ENCODE data around the gene DAP. TPM values are rescaled to one million over a fixed set of nuclear protein-coding genes. Genes with fewer than 3 reads are reported as not detected.

The DAP gene
- polyA plus RNA-seq, 1 donor (not counting 4 experiments of a cell fraction or from before 2014, with no cell fraction given), result 30.4 TPM

GRCh38 chr5:10635867-10636350 is 125.1 kb downstream of the DAP start:
- TF ChIP-seq CTCF (optimal IDR thresholded peaks at IDR 0.05 in 1 of 3, IDR thresholded peaks at IDR 0.05 in 1 of 3, conservative IDR thresholded peaks at IDR 0.05 in 1 of 3; ENCODE audit: extremely low read depth in 1 of 3, insufficient read depth in 2 of 3, low read length in 3 of 3) (no peak), EZH2 (IDR thresholded peaks at IDR 0.05; ENCODE audit: low read length) (no peak)
- H3K36me3 ChIP-seq (ENCODE audit: control insufficient read depth in 2 of 2, extremely low read depth in 1 of 2, insufficient read depth in 2 of 2, low read length in 2 of 2), result no peaks in the 10 kb centered on the region
- no peak overlapping the region for H3K4me3 ChIP-seq (ENCODE audit: control insufficient read depth in 2 of 3, extremely low read depth in 1 of 3, insufficient read depth in 2 of 3, low read depth in 1 of 3, low read length in 3 of 3)
- H3K9ac ChIP-seq (ENCODE audit: control insufficient read depth, extremely low read depth, insufficient read depth, low read length), result no peak overlapping the region
- H3K27me3 ChIP-seq (ENCODE audit: control insufficient read depth, extremely low read depth, insufficient read depth, low read length), result no peaks in the 10 kb centered on the region
- H4K20me1 ChIP-seq (ENCODE audit: control insufficient read depth, extremely low read depth, insufficient read depth, low read length), result no peaks in the 10 kb centered on the region
- H3K9me3 ChIP-seq (ENCODE audit: control insufficient read depth, low read depth, low read length), result no peaks in the 10 kb centered on the region
- dilution Hi-C loops (cut with MboI; ENCODE audit: extremely low pct_ligation_motif_present, low sequenced_read_pairs), result no loop called here
- no peaks in the 10 kb centered on the region for H3K9me1 ChIP-seq (ENCODE audit: control insufficient read depth, extremely low read depth, insufficient read depth, low read length)
- DNase-seq (ENCODE audit: low read depth, low spot score) (no peak), FAIRE-seq (no peak)
- no peak overlapping the region for H3K4me2 ChIP-seq (ENCODE audit: control insufficient read depth, extremely low read depth, insufficient read depth, low read depth, low read length)
- peaks cover 9% of the 10 kb centered on the region for H3K4me1 ChIP-seq (ENCODE audit: control insufficient read depth, extremely low read depth, insufficient read depth, low read length)
- peaks cover 3% of the 10 kb centered on the region for H3K79me2 ChIP-seq (ENCODE audit: control insufficient read depth, insufficient read depth, low read length)
- H2AFZ ChIP-seq (ENCODE audit: control insufficient read depth, low read length), result no peak overlapping the region
- peak overlapping the region; percentile 3 for H3K27ac ChIP-seq (ENCODE audit: control insufficient read depth, insufficient read depth, low read length)

GRCh38 chr5:10635257-10635866 is 125.7 kb downstream of the DAP start:
- no peak overlapping the region for H3K9ac ChIP-seq (ENCODE audit: control insufficient read depth, extremely low read depth, insufficient read depth, low read length)
- peaks cover 3% of the 10 kb centered on the region for H3K79me2 ChIP-seq (ENCODE audit: control insufficient read depth, insufficient read depth, low read length)
- H3K4me3 ChIP-seq (ENCODE audit: control insufficient read depth in 2 of 3, extremely low read depth in 1 of 3, insufficient read depth in 2 of 3, low read depth in 1 of 3, low read length in 3 of 3), result no peak overlapping the region
- H3K9me3 ChIP-seq (ENCODE audit: control insufficient read depth, low read depth, low read length), result no peaks in the 10 kb centered on the region
- dilution Hi-C loops (cut with MboI; ENCODE audit: extremely low pct_ligation_motif_present, low sequenced_read_pairs), result no loop called here
- FAIRE-seq (no peak), DNase-seq (ENCODE audit: low read depth, low spot score) (no peak)
- peak overlapping the region; percentile 23 for H2AFZ ChIP-seq (ENCODE audit: control insufficient read depth, low read length)
- H3K4me2 ChIP-seq (ENCODE audit: control insufficient read depth, extremely low read depth, insufficient read depth, low read depth, low read length), result peak overlapping the region; percentile 33
- H3K36me3 ChIP-seq (ENCODE audit: control insufficient read depth in 2 of 2, extremely low read depth in 1 of 2, insufficient read depth in 2 of 2, low read length in 2 of 2), result no peaks in the 10 kb centered on the region
- no peaks in the 10 kb centered on the region for H4K20me1 ChIP-seq (ENCODE audit: control insufficient read depth, extremely low read depth, insufficient read depth, low read length)
- H3K27me3 ChIP-seq (ENCODE audit: control insufficient read depth, extremely low read depth, insufficient read depth, low read length), result no peaks in the 10 kb centered on the region
- peaks cover 13% of the 10 kb centered on the region for H3K4me1 ChIP-seq (ENCODE audit: control insufficient read depth, extremely low read depth, insufficient read depth, low read length)
- no peaks in the 10 kb centered on the region for H3K9me1 ChIP-seq (ENCODE audit: control insufficient read depth, extremely low read depth, insufficient read depth, low read length)
- peak overlapping the region; percentile 3 for H3K27ac ChIP-seq (ENCODE audit: control insufficient read depth, insufficient read depth, low read length)
- TF ChIP-seq EZH2 (IDR thresholded peaks at IDR 0.05; ENCODE audit: low read length) (no peak), CTCF (optimal IDR thresholded peaks at IDR 0.05 in 1 of 3, IDR thresholded peaks at IDR 0.05 in 1 of 3, conservative IDR thresholded peaks at IDR 0.05 in 1 of 3; ENCODE audit: extremely low read depth in 1 of 3, insufficient read depth in 2 of 3, low read length in 3 of 3) (no peak)

All from keratinocyte (primary cell).